Measurements from ENCODE around the gene MLPH.
"Not testable (repeated sequence)": the region's sequence is repeated elsewhere in the genome, so short reads cannot be mapped to it uniquely, and the experiment has no call there.

MLPH gene

GRCh38 chr2:237591141-237591881 is 104.3 kb downstream of the MLPH start:
- no peak overlapping the region for H3K4me3 ChIP-seq (ENCODE audit: low read depth, low read length)
- TF ChIP-seq CTCF (IDR thresholded peaks at IDR 0.05; ENCODE audit: low read depth, low read length): no peak

GRCh38 chr2:237592425-237592980 is 105.5 kb downstream of the MLPH start:
- H3K4me3 ChIP-seq (ENCODE audit: low read depth, low read length): no peak overlapping the region
- TF ChIP-seq CTCF (IDR thresholded peaks at IDR 0.05; ENCODE audit: low read depth, low read length): no peak

- TF ChIP-seq CTCF (IDR thresholded peaks at IDR 0.05; ENCODE audit: low read depth, low read length): no peak
- no peak overlapping the region for H3K4me3 ChIP-seq (ENCODE audit: low read depth, low read length)
These were observed 106.0 kb downstream of the MLPH start for GRCh38 chr2:237593036-237593435.

GRCh38 chr2:237593596-237594320 is 106.7 kb downstream of the MLPH start:
- no peak for TF ChIP-seq CTCF (IDR thresholded peaks at IDR 0.05; ENCODE audit: low read depth, low read length)
- no peak overlapping the region for H3K4me3 ChIP-seq (ENCODE audit: low read depth, low read length)

- no peak overlapping the region for H3K4me3 ChIP-seq (ENCODE audit: low read depth, low read length)
These were observed 107.4 kb downstream of the MLPH start for GRCh38 chr2:237594514-237594871.

GRCh38 chr2:237595829-237596519 is 108.9 kb downstream of the MLPH start:
- not testable (repeated sequence) for H3K4me3 ChIP-seq (ENCODE audit: low read depth, low read length)

More at GRCh38 chr2:237594514-237594871, 107.4 kb downstream of the MLPH start:
- no peak for TF ChIP-seq CTCF (IDR thresholded peaks at IDR 0.05; ENCODE audit: low read depth, low read length)

- no peak for TF ChIP-seq CTCF (IDR thresholded peaks at IDR 0.05; ENCODE audit: low read depth, low read length)
- no peak overlapping the region for H3K4me3 ChIP-seq (ENCODE audit: low read depth, low read length)
These were observed 109.6 kb downstream of the MLPH start for GRCh38 chr2:237596520-237597195.
